Measurements from ENCODE around the gene NTRK2.

DNA sequence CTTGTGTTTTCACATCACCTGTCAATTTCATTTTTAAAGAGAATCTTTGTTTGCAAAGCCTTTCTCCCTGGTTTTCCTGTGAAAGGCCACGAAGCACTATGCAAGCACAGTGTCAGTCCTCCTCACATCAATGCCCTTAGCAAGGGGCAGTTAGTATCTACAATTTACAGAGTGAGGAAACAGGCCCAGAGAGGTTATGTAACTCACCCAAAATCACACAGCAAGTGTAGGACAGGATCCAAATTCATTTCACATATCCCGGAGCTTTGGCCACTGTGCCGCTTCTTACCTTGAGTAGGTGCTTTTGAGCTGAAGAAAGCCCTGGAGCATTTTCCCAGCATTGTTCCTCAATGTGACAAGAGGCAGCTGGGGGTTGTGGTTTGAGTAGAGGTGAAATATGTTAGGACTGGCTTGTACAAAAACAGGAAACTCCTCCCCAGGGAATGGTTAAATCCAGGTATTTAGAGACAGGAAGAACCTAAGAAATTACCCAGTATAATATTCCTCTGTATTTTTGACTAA lies 283.8 kb downstream of the NTRK2 start:
- TF ChIP-seq, protein P1, sequence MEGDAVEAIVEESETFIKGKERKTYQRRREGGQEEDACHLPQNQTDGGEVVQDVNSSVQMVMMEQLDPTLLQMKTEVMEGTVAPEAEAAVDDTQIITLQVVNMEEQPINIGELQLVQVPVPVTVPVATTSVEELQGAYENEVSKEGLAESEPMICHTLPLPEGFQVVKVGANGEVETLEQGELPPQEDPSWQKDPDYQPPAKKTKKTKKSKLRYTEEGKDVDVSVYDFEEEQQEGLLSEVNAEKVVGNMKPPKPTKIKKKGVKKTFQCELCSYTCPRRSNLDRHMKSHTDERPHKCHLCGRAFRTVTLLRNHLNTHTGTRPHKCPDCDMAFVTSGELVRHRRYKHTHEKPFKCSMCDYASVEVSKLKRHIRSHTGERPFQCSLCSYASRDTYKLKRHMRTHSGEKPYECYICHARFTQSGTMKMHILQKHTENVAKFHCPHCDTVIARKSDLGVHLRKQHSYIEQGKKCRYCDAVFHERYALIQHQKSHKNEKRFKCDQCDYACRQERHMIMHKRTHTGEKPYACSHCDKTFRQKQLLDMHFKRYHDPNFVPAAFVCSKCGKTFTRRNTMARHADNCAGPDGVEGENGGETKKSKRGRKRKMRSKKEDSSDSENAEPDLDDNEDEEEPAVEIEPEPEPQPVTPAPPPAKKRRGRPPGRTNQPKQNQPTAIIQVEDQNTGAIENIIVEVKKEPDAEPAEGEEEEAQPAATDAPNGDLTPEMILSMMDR (conservative IDR thresholded peaks at IDR 0.05; ENCODE audit: low read length): no peak
- TF ChIP-seq EZH2phosphoT487 (IDR thresholded peaks at IDR 0.05; ENCODE audit: borderline replicate concordance, low read depth, low read length): no peak

Measured in OCI-LY7 (cell line).